Kidney (tissue), 14 donors: ENCODE results near the gene PIEZO2. TPM values are rescaled to one million over a fixed set of nuclear protein-coding genes. Genes with fewer than 3 reads are reported as not detected.

ENCODE experiments used
- DNase-seq, 5 donors: peaks; one replicate each; pipeline ENCODE4 v3.0.0-alpha.2; 2013 to 2020
- FAIRE-seq: peaks from 2 replicates; lab custom pipeline; 2012; peaks lifted over from hg19 to GRCh38; lab: Jason Lieb, UNC
- H3K27ac ChIP-seq, 2 donors: one replicate each; pipeline ENCODE4 v1.7.0; 2013; ENCODE audit warnings: low read depth in 2 of 2, low read length in 2 of 2, inconsistent platforms in 1 of 2
- H3K27me3 ChIP-seq: one replicate; pipeline ENCODE4 v1.7.1; 2013; ENCODE audit warnings: low read length, inconsistent platforms; ENCODE audit not compliant: control insufficient read depth, insufficient read depth
- H3K36me3 ChIP-seq, 3 donors: one replicate each; pipeline versions ENCODE4 v1.7.0 to v1.7.1; 2013; ENCODE audit warnings: low read length in 3 of 3, control low read depth in 1 of 3, inconsistent platforms in 1 of 3; ENCODE audit not compliant: insufficient read depth in 3 of 3, control insufficient read depth in 2 of 3
- H3K4me1 ChIP-seq, 3 donors: one replicate each; pipeline versions ENCODE4 v1.7.0 to v1.7.1; 2013; ENCODE audit warnings: low read length in 3 of 3, inconsistent platforms in 1 of 3, low read depth in 1 of 3; ENCODE audit not compliant: control insufficient read depth in 2 of 3, insufficient read depth in 2 of 3
- H3K4me3 ChIP-seq, 3 donors: one replicate each; pipeline versions ENCODE4 v1.7.0 to v1.8.1; 2013; ENCODE audit warnings: low read length in 3 of 3, control low read depth in 1 of 3, inconsistent platforms in 1 of 3
- H3K9ac ChIP-seq, 3 donors: one replicate each; pipeline versions ENCODE4 v1.7.0 to v1.7.1; 2013; ENCODE audit warnings: low read length in 3 of 3, control low read depth in 1 of 3, inconsistent platforms in 1 of 3
- H3K9me3 ChIP-seq, 3 donors: one replicate each; pipeline versions ENCODE4 v1.7.0 to v1.7.1; 2013; ENCODE audit warnings: low read length in 3 of 3, control low read depth in 1 of 3, inconsistent platforms in 1 of 3; ENCODE audit not compliant: control insufficient read depth in 2 of 3, insufficient read depth in 1 of 3
- CTCF ChIP-seq: IDR thresholded peaks from 3 replicates; pipeline ENCODE4 v1.5.1; 2012; ENCODE audit warnings: mild to moderate bottlenecking, moderate library complexity, borderline replicate concordance; ENCODE audit not compliant: insufficient read depth; ENCODE audit errors: extremely low read depth
- intact Hi-C: fragments of 100-400 bp; cut with DNase I; formaldehyde crosslinking; loops from one replicate; pipeline ENCODE4 v1.11.1; 2022
- polyA plus RNA-seq: library from polyadenylated mRNA; stranded (reverse); fragments of 350-450 nt; fragmentation: Illumina TruSeq; extraction: RNeasy Lipid Tissue Mini Kit (QIAGEN cat#74804); gene quantifications from one replicate; pipeline ENCODE4 v1.2.3, GENCODE V29; 2014; ENCODE audit warnings: low read depth, low replicate concordance; ENCODE audit not compliant: insufficient read depth
- total RNA-seq: library from RNA; stranded (reverse); fragmentation: NEBNext Ultra II Directional; extraction: Animal tissue kit (Norgen Biotek cat#: 25700); gene quantifications from one replicate; pipeline ENCODE4 v1.2.1, GENCODE V29; 2021
- donor health status: control.
- donor health status: control.
- donor health status: control.
- donor health status: control.
- donor health status: control.
- donor health status: DM: yes; HTN: yes; CAD: no.
- donor health status: Normal renal cell carcinoma (clear cell type).

Gene PIEZO2
- total and polyA plus RNA-seq, 2 donors from 2014 or later, result 1.1 to 4.1 TPM

- Histone ChIP-seq H3K4me1 (no peaks in the 10 kb centered on the region), H3K27me3 (no peaks in the 10 kb centered on the region), H3K36me3 (no peaks in the 10 kb centered on the region), H3K4me3 (no peak overlapping the region), H3K9ac (no peak overlapping the region), H3K9me3 (no peaks in the 10 kb centered on the region), H3K27ac (no peak overlapping the region)
- intact Hi-C loops, result no loop called here
- no peak for TF ChIP-seq CTCF
- FAIRE-seq (no peak), DNase-seq (no peak)
Measured at GRCh38 chr18:11031966-11032365, 117.4 kb downstream of the PIEZO2 start.

- intact Hi-C loops, result no loop called here
- TF ChIP-seq CTCF, result no peak
- Histone ChIP-seq H3K4me3 (no peak overlapping the region), H3K9ac (no peak overlapping the region), H3K27ac (no peak overlapping the region), H3K9me3 (no peaks in the 10 kb centered on the region), H3K27me3 (no peaks in the 10 kb centered on the region), H3K4me1 (no peaks in the 10 kb centered on the region), H3K36me3 (no peaks in the 10 kb centered on the region)
- FAIRE-seq, result no peak
- DNase-seq, result no peak
Measured at GRCh38 chr18:11029021-11029420, 120.3 kb downstream of the PIEZO2 start.

- H3K9me3 ChIP-seq, result no peaks in the 10 kb centered on the region
Measured at GRCh38 chr18:11027862-11028261, 121.5 kb downstream of the PIEZO2 start.

More at GRCh38 chr18:11027862-11028261, 121.5 kb downstream of the PIEZO2 start:
- no peak for DNase-seq
- Histone ChIP-seq H3K4me3 (no peak overlapping the region), H3K36me3 (no peaks in the 10 kb centered on the region), H3K9ac (no peak overlapping the region), H3K4me1 (no peaks in the 10 kb centered on the region), H3K27ac (no peak overlapping the region), H3K27me3 (no peaks in the 10 kb centered on the region)
- no peak for TF ChIP-seq CTCF
- no peak for FAIRE-seq
- intact Hi-C loops, result no loop called here
